GM12892 (cell line): Measurements from ENCODE around the gene GTF3C2.

ENCODE experiments used
- POLR2A ChIP-seq: IDR thresholded peaks from 2 replicates; pipeline ENCODE4 v1.6.1; 2011; ENCODE audit warnings: low read depth, low read length, control low read depth
- POLR2AphosphoS5 ChIP-seq: IDR thresholded peaks from 2 replicates; pipeline ENCODE4 v1.6.1; 2011; ENCODE audit warnings: low read depth, low read length, control low read depth

DNA sequence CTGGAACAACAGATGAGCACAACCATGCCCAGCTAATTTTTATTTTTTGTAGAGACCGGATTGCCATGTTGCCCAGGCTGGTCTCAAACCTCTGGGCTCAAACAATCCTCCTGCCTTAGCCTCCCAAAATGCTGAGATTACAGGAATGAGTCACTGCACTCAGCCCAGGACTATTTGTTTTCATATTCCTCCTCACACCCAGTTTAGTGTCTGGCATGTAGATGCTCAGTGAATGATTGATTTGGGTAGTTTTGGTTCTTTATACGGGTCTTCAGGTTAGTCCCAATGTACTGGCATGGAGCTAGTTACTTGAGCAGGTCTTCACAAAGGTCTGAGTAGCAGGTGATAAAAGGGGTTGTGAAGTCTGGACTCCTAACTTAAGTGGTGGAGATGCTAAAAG is 7.4 kb upstream of the GTF3C2 start:
- no peak for TF ChIP-seq POLR2A
- TF ChIP-seq POLR2AphosphoS5, result no peak
